Measurements from ENCODE around the gene MEF2A.

MEF2A gene

DNA sequence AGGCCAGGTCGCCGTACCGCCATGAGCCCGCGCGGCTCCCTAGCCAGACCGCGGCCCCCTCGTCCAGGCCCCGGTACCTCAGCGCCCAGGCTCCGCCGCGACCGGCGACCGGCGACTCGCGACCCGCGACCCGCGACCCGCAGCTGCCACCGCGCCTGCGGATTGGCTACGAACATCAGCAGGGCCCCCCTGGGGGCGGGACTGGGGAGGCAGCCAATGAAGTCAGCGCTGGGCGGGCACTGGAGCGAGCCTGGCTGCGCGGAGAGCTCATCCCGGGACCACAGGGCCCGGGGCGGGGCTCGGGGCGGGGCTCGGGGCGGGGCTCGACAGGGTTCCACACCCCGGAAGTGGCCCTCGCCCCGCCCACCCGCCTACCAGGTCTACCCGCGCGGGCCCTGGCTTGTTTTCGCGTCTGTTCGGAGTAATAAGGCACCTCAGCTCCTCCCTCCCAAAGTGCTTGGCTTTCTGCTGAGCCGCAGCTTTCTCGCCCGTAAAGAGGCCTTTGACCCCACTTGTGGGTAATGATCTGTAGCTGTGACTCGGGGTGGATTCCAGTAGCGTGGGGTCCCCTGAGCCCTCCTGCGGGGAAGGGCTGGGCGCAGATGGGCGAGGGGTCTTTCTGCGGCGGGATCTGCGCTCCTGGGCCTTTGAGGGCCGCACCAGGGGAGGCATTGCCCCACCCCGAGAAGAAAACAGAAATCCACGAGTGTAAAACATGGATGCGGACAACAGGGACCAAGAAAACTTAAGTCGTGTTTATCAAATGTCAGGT lies 167.7 kb downstream of the MEF2A start, which contains the start of gene LYSMD4:
Gene LYSMD4, minus strand, starts transcription at position 170 of the 772 bp plus-strand sequence. CDS start 1,438 bp downstream, outside the sequence.
- POLR2A ChIA-PET, result interaction anchor here (0.5 to 2.0 kb wide), 31 partner anchors 8 to 889 kb away, joined by 3 to 12 read pairs (median 4); partner anchors contain the start of genes LRRC28 and MEF2A
- CTCF ChIA-PET, result interaction anchor here (0.7 to 3.0 kb wide), 7 partner anchors 18 to 460 kb away, joined by 3 to 26 read pairs (median 4); no protein-coding TSS in a partner anchor
- no peak for TF ChIP-seq ZNF629 (tag by site-specific recombination; IDR thresholded peaks at IDR 0.05)
- no peak for TF ChIP-seq BCL11A (tag by site-specific recombination; IDR thresholded peaks at IDR 0.05; ENCODE audit: low read depth)
- TF ChIP-seq PRDM1 (tag by site-specific recombination; IDR thresholded peaks at IDR 0.05), result no peak
- no peak for TF ChIP-seq ZNF341 (tag by site-specific recombination; IDR thresholded peaks at IDR 0.05; ENCODE audit: low read depth)
- peak; percentile 55; the same call in 1 of the 2 replicates for TF ChIP-seq ZBTB48 (tag by site-specific recombination; IDR thresholded peaks at IDR 0.05)
- no peak for TF ChIP-seq TRIM28 (IDR thresholded peaks at IDR 0.05; ENCODE audit: borderline replicate concordance, low read length)
- TF ChIP-seq ZNF394 (tag by site-specific recombination; IDR thresholded peaks at IDR 0.05; ENCODE audit: borderline replicate concordance), result peak; percentile 65; the same call in 1 of the 2 replicates
- TF ChIP-seq ZNF76 (tag by site-specific recombination; IDR thresholded peaks at IDR 0.05; ENCODE audit: borderline replicate concordance, low read depth), result no peak
- TF ChIP-seq ZNF366 (tag by site-specific recombination; conservative IDR thresholded peaks at IDR 0.05), result no peak
- no peak for TF ChIP-seq ZNF626 (tag by site-specific recombination; IDR thresholded peaks at IDR 0.05)
- TF ChIP-seq ZNF707 (tag by site-specific recombination; IDR thresholded peaks at IDR 0.05), result no peak
- no peak for TF ChIP-seq ZBTB1 (tag by site-specific recombination; IDR thresholded peaks at IDR 0.05)
- TF ChIP-seq FEZF1 (tag by site-specific recombination; IDR thresholded peaks at IDR 0.05), result no peak
- TF ChIP-seq ZNF426 (tag by site-specific recombination; IDR thresholded peaks at IDR 0.05), result no peak
- no peak for TF ChIP-seq ZNF266 (tag by site-specific recombination; IDR thresholded peaks at IDR 0.05; ENCODE audit: low read depth)
- TF ChIP-seq, protein P1, sequence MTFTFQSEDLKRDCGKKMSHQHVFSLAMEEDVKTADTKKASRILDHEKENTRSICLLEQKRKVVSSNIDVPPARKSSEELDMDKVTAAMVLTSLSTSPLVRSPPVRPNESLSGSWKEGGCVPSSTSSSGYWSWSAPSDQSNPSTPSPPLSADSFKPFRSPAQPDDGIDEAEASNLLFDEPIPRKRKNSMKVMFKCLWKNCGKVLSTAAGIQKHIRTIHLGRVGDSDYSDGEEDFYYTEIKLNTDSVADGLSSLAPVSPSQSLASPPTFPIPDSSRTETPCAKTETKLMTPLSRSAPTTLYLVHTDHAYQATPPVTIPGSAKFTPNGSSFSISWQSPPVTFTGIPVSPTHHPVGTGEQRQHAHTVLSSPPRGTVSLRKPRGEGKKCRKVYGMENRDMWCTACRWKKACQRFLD (tag by site-specific recombination; IDR thresholded peaks at IDR 0.05), result no peak
- peak; percentile 11; the same call in 1 of the 2 replicates for TF ChIP-seq ZBTB20 (tag by site-specific recombination; IDR thresholded peaks at IDR 0.05)
- peak; percentile 63; the same call in 1 of the 2 replicates for TF ChIP-seq SCRT1 (tag by site-specific recombination; IDR thresholded peaks at IDR 0.05; ENCODE audit: borderline replicate concordance)
- TF ChIP-seq GLIS2 (tag by site-specific recombination; IDR thresholded peaks at IDR 0.05), result peak; percentile 67; the same call in 1 of the 2 replicates
- no peak for TF ChIP-seq ZNF311 (tag by site-specific recombination; IDR thresholded peaks at IDR 0.05; ENCODE audit: borderline replicate concordance)
- TF ChIP-seq ZNF624 (tag by site-specific recombination; IDR thresholded peaks at IDR 0.05), result no peak
- no peak for TF ChIP-seq ZFP41 (tag by site-specific recombination; IDR thresholded peaks at IDR 0.05; ENCODE audit: borderline replicate concordance)
- TF ChIP-seq, protein P2, sequence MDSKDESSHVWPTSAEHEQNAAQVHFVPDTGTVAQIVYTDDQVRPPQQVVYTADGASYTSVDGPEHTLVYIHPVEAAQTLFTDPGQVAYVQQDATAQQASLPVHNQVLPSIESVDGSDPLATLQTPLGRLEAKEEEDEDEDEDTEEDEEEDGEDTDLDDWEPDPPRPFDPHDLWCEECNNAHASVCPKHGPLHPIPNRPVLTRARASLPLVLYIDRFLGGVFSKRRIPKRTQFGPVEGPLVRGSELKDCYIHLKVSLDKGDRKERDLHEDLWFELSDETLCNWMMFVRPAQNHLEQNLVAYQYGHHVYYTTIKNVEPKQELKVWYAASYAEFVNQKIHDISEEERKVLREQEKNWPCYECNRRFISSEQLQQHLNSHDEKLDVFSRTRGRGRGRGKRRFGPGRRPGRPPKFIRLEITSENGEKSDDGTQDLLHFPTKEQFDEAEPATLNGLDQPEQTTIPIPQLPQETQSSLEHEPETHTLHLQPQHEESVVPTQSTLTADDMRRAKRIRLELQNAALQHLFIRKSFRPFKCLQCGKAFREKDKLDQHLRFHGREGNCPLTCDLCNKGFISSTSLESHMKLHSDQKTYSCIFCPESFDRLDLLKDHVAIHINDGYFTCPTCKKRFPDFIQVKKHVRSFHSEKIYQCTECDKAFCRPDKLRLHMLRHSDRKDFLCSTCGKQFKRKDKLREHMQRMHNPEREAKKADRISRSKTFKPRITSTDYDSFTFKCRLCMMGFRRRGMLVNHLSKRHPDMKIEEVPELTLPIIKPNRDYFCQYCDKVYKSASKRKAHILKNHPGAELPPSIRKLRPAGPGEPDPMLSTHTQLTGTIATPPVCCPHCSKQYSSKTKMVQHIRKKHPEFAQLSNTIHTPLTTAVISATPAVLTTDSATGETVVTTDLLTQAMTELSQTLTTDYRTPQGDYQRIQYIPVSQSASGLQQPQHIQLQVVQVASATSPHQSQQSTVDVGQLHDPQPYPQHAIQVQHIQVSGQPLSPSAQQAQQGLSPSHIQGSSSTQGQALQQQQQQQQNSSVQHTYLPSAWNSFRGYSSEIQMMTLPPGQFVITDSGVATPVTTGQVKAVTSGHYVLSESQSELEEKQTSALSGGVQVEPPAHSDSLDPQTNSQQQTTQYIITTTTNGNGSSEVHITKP (tag by site-specific recombination; IDR thresholded peaks at IDR 0.05), result no peak
- TF ChIP-seq ZNF670 (tag by site-specific recombination; IDR thresholded peaks at IDR 0.05; ENCODE audit: low read depth), result no peak
- no peak for TF ChIP-seq ZNF211 (tag by site-specific recombination; IDR thresholded peaks at IDR 0.05; ENCODE audit: low read depth)
- TF ChIP-seq, protein P3, sequence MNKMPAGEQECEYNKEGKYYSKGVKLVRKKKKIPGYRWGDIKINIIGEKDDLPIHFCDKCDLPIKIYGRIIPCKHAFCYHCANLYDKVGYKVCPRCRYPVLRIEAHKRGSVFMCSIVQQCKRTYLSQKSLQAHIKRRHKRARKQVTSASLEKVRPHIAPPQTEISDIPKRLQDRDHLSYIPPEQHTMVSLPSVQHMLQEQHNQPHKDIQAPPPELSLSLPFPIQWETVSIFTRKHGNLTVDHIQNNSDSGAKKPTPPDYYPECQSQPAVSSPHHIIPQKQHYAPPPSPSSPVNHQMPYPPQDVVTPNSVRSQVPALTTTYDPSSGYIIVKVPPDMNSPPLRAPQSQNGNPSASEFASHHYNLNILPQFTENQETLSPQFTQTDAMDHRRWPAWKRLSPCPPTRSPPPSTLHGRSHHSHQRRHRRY (tag by site-specific recombination; IDR thresholded peaks at IDR 0.05), result no peak
- no peak for TF ChIP-seq HOXC10 (CRISPR knock-in tag; IDR thresholded peaks at IDR 0.05)
- TF ChIP-seq MYNN (tag by site-specific recombination; IDR thresholded peaks at IDR 0.05; ENCODE audit: borderline replicate concordance), result no peak
- no peak for TF ChIP-seq ZNF223 (tag by site-specific recombination; IDR thresholded peaks at IDR 0.05)
- no peak for TF ChIP-seq ZNF658 (tag by site-specific recombination; IDR thresholded peaks at IDR 0.05)
- TF ChIP-seq ZNF423 (tag by site-specific recombination; IDR thresholded peaks at IDR 0.05), result no peak
- TF ChIP-seq SETDB1 (IDR thresholded peaks at IDR 0.05; ENCODE audit: insufficient read length, low read length), result no peak
- no peak for TF ChIP-seq ZNF157 (tag by site-specific recombination; IDR thresholded peaks at IDR 0.05)
- no peak for TF ChIP-seq ZNF16 (tag by site-specific recombination; IDR thresholded peaks at IDR 0.05; ENCODE audit: low read depth)

More for the DNA sequence above, 167.7 kb downstream of the MEF2A start, which contains the start of gene LYSMD4:
- peaks cover 0 to 24% of the 10 kb centered on the region in 2 experiments; a peak in 2 of 3 replicates for H3K36me3 ChIP-seq (ENCODE audit: control insufficient read depth in 2 of 2, insufficient read depth in 1 of 2, low read length in 2 of 2)
- H3K4me1 ChIP-seq (ENCODE audit: control insufficient read depth, insufficient read depth, low read length), result peaks cover 5% of the 10 kb centered on the region; the same call in 1 of the 2 replicates
- H3K4me3 ChIP-seq (ENCODE audit: low read depth, low read length), result peak within 1 kb of the TSS; percentile 81
- H3K27ac ChIP-seq (ENCODE audit: extremely low read depth, low read depth, low read length), result peak within 1 kb of the TSS; percentile 67
- no peaks in the 10 kb centered on the region for H3K9me3 ChIP-seq (ENCODE audit: control insufficient read depth, insufficient read depth, low read depth, low read length)

Data from HEK293 (cell line).